ENCODE data around the gene HOMER1. TPM values are rescaled to one million over a fixed set of nuclear protein-coding genes. Genes with fewer than 3 reads are reported as not detected.

Gene HOMER1
- total and polyA plus RNA-seq, 10 of the 15 experiments (the other 5 are each of a cell fraction or from before 2014, with no cell fraction given) = 0.96 to 22.0 (median 7.5) TPM

DNA sequence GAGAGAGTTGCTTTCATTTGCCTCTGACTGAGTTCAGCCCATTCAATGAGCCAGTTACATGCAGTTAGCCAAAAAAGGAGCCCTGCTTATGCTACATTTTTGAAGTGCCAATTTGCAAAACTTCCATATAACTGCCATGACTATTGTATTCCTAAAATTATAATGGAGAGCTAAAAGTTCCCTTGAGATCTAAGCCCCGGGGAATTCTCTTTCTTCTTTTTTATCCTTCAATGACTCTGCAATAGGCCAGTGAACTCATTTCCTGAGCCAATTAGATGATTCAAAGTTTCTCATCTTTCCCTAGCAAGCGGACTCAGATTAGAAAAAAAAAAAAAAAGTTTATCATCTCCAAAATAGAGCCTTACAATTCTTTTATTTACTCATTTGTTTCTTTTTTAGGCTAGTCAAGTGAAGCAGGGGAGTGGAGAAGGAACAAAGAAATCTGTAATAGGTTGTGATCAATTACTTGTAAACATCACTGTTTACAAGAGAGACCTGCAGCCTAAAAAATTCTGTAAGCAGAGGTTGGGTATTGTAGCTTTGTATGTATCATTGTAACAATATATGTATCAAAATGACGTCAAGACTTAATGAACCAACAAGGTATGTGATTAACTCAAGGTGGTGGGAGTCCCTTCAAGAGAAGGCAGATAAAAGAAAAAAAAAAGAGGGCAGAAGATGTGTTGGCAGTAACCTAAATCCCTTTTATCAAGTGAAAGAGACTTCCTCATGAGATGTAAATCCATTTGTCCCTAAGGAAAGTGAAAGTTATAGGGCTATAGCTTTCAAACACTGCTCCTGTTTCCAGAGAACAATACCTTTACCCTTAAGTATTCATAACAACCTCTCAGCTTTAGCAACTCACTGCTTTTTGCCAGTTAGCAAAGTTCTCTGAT is 48.7 kb upstream of the HOMER1 start:
- RAD21 ChIA-PET (ENCODE audit: unreplicated experiment) = interaction anchor here (0.6 kb wide), 1 partner anchor 411 kb away, joined by 4 read pairs; no protein-coding TSS in a partner anchor
- WGBS (ENCODE audit: insufficient coverage, insufficient replicate concordance, low lambda C conversion rate, missing lambda C conversion rate) = 81% methylated on average over 3 of the region's 3 CpGs
- no peak for DNase-seq (ENCODE audit: low read depth, low spot score)
- H3K4me3 ChIP-seq = no peak overlapping the region
- H3K9ac ChIP-seq (ENCODE audit: control insufficient read depth, insufficient read depth, low read length) = no peak overlapping the region
- CTCF ChIA-PET = interaction anchor here (1.2 to 1.9 kb wide), 4 partner anchors 10 to 521 kb away, joined by 3 to 11 read pairs (median 5); no protein-coding TSS in a partner anchor
- SMC1A ChIA-PET (ENCODE audit: uncharacterized antibody, unreplicated experiment) = interaction anchor here (0.7 to 1.8 kb wide), 3 partner anchors 8 to 26 kb away, joined by 3 to 4 read pairs (median 3); no protein-coding TSS in a partner anchor
- no peak for ATAC-seq
- no peaks in the 10 kb centered on the region for H3K27me3 ChIP-seq (replicated peaks in 1 of 2; ENCODE audit: control insufficient read depth in 2 of 2, insufficient read depth in 2 of 2, low read length in 1 of 2)
- intact Hi-C loops (cut with micrococcal nuclease; ENCODE audit: unreplicated experiment) = no loop called here
- no peaks in the 10 kb centered on the region for H4K20me1 ChIP-seq (ENCODE audit: control insufficient read depth, insufficient read depth)
- no peaks in the 10 kb centered on the region for H3K36me3 ChIP-seq (ENCODE audit: control insufficient read depth in 2 of 2, insufficient read depth in 2 of 2, low read length in 1 of 2)
- BruUV-seq (replicated peaks) = no TSS peak
- FAIRE-seq = no peak
- H3K79me2 ChIP-seq (ENCODE audit: control insufficient read depth, insufficient read depth, low read length) = no peaks in the 10 kb centered on the region
- H2AFZ ChIP-seq (ENCODE audit: control insufficient read depth, low read depth, low read length) = peak overlapping the region; percentile 7; the same call in 1 of the 2 replicates
- no peak overlapping the region for H3K4me2 ChIP-seq (ENCODE audit: control insufficient read depth, insufficient read depth)
- H3K4me1 ChIP-seq (ENCODE audit: control insufficient read depth, insufficient read depth, low read length) = peaks cover 10% of the 10 kb centered on the region; the same call in 1 of the 2 replicates
- no peak overlapping the region for H3K27ac ChIP-seq (ENCODE audit: control insufficient read depth, insufficient read depth)
- TF ChIP-seq MTA2 (IDR thresholded peaks at IDR 0.05; ENCODE audit: low read depth) (no peak), MEF2B (IDR thresholded peaks at IDR 0.05; ENCODE audit: partially characterized antibody, poor library complexity, severe bottlenecking) (peak; percentile 36)
- in situ Hi-C loops (cut with MboI) = loop anchor here (5.0 kb wide), 1 partner anchor 520 kb away; no protein-coding TSS in a partner anchor
- H3K9me3 ChIP-seq (replicated peaks; ENCODE audit: control insufficient read depth, insufficient read depth, low read length) = no peaks in the 10 kb centered on the region; the same call in 2 of the 3 replicates
- POLR2A ChIA-PET = no interaction called here

DNA sequence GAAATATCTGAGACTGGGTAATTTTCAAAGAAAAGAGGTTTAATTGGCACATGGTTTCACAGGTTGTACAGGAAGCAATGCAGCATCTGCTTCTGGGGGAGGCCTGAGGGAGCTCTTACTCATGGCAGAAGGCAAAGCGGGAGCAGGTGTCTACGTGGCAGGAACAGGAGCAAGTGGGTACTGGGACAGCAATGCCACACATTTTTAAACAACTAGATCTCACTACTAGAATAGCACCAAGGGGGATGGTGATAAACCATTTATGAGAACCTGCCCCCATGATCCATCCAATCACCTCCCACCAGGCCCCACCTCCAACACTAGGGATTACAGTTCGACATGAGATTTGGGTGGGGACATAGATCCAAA is 47.6 kb upstream of the HOMER1 start:
- 69% methylated on average over 3 of the region's 3 CpGs for WGBS (ENCODE audit: insufficient coverage, insufficient replicate concordance, low lambda C conversion rate, missing lambda C conversion rate)
- Histone ChIP-seq H3K9ac (ENCODE audit: control insufficient read depth, insufficient read depth, low read length) (no peak overlapping the region), H3K27ac (ENCODE audit: control insufficient read depth, insufficient read depth) (peak overlapping the region; percentile 76), H3K4me3 (no peak overlapping the region), H2AFZ (ENCODE audit: control insufficient read depth, low read depth, low read length) (peak overlapping the region; percentile 85), H3K27me3 (replicated peaks in 1 of 2; ENCODE audit: control insufficient read depth in 2 of 2, insufficient read depth in 2 of 2, low read length in 1 of 2) (no peaks in the 10 kb centered on the region), H3K79me2 (ENCODE audit: control insufficient read depth, insufficient read depth, low read length) (no peaks in the 10 kb centered on the region), H3K4me2 (ENCODE audit: control insufficient read depth, insufficient read depth) (peak overlapping the region; percentile 7), H3K9me3 (replicated peaks; ENCODE audit: control insufficient read depth, insufficient read depth, low read length) (no peaks in the 10 kb centered on the region; the same call in 2 of the 3 replicates), H3K36me3 (ENCODE audit: control insufficient read depth in 2 of 2, insufficient read depth in 2 of 2, low read length in 1 of 2) (no peaks in the 10 kb centered on the region), H4K20me1 (ENCODE audit: control insufficient read depth, insufficient read depth) (no peaks in the 10 kb centered on the region), H3K4me1 (ENCODE audit: control insufficient read depth, insufficient read depth, low read length) (peaks cover 10% of the 10 kb centered on the region; the same call in 1 of the 2 replicates)
- POLR2A ChIA-PET = no interaction called here
- intact Hi-C loops (cut with micrococcal nuclease; ENCODE audit: unreplicated experiment) = no loop called here
- in situ Hi-C loops (cut with MboI) = loop anchor here (5.0 kb wide), 1 partner anchor 521 kb away; no protein-coding TSS in a partner anchor
- no peak for DNase-seq (ENCODE audit: low read depth, low spot score)
- TF ChIP-seq, protein P1, sequence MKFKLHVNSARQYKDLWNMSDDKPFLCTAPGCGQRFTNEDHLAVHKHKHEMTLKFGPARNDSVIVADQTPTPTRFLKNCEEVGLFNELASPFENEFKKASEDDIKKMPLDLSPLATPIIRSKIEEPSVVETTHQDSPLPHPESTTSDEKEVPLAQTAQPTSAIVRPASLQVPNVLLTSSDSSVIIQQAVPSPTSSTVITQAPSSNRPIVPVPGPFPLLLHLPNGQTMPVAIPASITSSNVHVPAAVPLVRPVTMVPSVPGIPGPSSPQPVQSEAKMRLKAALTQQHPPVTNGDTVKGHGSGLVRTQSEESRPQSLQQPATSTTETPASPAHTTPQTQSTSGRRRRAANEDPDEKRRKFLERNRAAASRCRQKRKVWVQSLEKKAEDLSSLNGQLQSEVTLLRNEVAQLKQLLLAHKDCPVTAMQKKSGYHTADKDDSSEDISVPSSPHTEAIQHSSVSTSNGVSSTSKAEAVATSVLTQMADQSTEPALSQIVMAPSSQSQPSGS (IDR thresholded peaks at IDR 0.05; ENCODE audit: low read length) = peak; percentile 1; the same call in 1 of the 2 replicates
- no peak for TF ChIP-seq CHD2 (IDR thresholded peaks at IDR 0.05; ENCODE audit: borderline replicate concordance, low read depth, low read length)
- SMC1A ChIA-PET (ENCODE audit: uncharacterized antibody, unreplicated experiment) = interaction anchor here (1.5 kb wide), 1 partner anchor 11 kb away, joined by 3 read pairs; no protein-coding TSS in a partner anchor
- CTCF ChIA-PET = interaction anchor here (1.6 to 1.9 kb wide), 3 partner anchors 13 to 522 kb away, joined by 3 to 11 read pairs (median 5); no protein-coding TSS in a partner anchor
- no TSS peak for BruUV-seq (replicated peaks)
- ATAC-seq = peak; percentile 42
- RAD21 ChIA-PET (ENCODE audit: unreplicated experiment) = no interaction called here
- FAIRE-seq = no peak

All from GM12878 (cell line).